Endometrium (tissue), 2 donors: ENCODE results near the gene DUSP3.

Experiments used
- FAIRE-seq: peaks from 2 replicates; lab custom pipeline; 2012; peaks lifted over from hg19 to GRCh38; lab: Jason Lieb, UNC
- donor health status: control.
- donor health status: control.

Gene DUSP3

GRCh38 chr17:43723697-43724359, 54.9 kb downstream of the DUSP3 start:
- no peak for FAIRE-seq

- FAIRE-seq: no peak
Observed at GRCh38 chr17:43722870-43723665, 55.7 kb downstream of the DUSP3 start.

- FAIRE-seq: no peak
Observed at GRCh38 chr17:43722269-43722619, 56.5 kb downstream of the DUSP3 start.

- FAIRE-seq: no peak
Observed at GRCh38 chr17:43721537-43722268, 57.1 kb downstream of the DUSP3 start.

GRCh38 chr17:43720311-43721060, 58.3 kb downstream of the DUSP3 start:
- no peak for FAIRE-seq

GRCh38 chr17:43719578-43719977, 59.2 kb downstream of the DUSP3 start:
- FAIRE-seq: no peak

- no peak for FAIRE-seq
Observed at GRCh38 chr17:43718544-43718943, 60.2 kb downstream of the DUSP3 start.

GRCh38 chr17:43717913-43718312, 60.9 kb downstream of the DUSP3 start:
- no peak for FAIRE-seq
